ENCODE measurements around the gene BMPR2.

- TF ChIP-seq CTCF (IDR thresholded peaks at IDR 0.05) (no peak), POLR2AphosphoS5 (IDR thresholded peaks at IDR 0.05) (no peak), POLR2A (IDR thresholded peaks at IDR 0.05) (no peak), EP300 (IDR thresholded peaks at IDR 0.05) (no peak)
Measured at GRCh38 chr2:202545523-202545922, 169.4 kb downstream of the BMPR2 start.

All from sigmoid colon (tissue), 4 donors.